AG09319 (cell line): Measurements from ENCODE around the gene ZNF112.

Experiments used
- DNase-seq: peaks from one replicate; pipeline ENCODE4 v3.0.0-alpha.2; 2010; ENCODE audit warnings: low read depth; ENCODE audit errors: extremely low read depth
- TF ChIP-seq, protein P1 (sequence below): IDR thresholded peaks from 2 replicates; pipeline ENCODE4 v1.5.1; 2011; ENCODE audit warnings: low read depth, mild to moderate bottlenecking, inconsistent platforms, low read length, moderate library complexity

The ZNF112 gene

DNA sequence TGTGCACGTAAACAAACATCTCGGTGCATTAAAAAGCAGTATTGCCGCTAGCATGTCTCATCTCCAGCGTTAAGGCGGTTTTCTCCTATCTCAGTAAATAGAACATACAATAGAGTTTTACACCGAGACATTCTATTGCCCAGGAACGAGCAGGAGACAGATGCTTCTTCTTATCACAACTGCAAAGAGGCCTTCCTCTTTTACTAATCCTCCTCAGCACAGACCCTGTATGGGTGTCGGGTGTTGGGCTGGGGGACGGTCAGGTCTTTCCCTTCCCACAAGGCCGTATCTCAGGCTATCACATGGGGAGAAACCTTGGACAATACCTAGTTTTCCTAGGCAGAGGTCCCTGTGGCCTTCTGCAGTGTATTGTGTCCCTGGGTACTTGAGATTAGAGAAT, 75.6 kb downstream of the ZNF112 start:
- DNase-seq: no peak
- TF ChIP-seq, protein P1, sequence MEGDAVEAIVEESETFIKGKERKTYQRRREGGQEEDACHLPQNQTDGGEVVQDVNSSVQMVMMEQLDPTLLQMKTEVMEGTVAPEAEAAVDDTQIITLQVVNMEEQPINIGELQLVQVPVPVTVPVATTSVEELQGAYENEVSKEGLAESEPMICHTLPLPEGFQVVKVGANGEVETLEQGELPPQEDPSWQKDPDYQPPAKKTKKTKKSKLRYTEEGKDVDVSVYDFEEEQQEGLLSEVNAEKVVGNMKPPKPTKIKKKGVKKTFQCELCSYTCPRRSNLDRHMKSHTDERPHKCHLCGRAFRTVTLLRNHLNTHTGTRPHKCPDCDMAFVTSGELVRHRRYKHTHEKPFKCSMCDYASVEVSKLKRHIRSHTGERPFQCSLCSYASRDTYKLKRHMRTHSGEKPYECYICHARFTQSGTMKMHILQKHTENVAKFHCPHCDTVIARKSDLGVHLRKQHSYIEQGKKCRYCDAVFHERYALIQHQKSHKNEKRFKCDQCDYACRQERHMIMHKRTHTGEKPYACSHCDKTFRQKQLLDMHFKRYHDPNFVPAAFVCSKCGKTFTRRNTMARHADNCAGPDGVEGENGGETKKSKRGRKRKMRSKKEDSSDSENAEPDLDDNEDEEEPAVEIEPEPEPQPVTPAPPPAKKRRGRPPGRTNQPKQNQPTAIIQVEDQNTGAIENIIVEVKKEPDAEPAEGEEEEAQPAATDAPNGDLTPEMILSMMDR: no peak

DNA sequence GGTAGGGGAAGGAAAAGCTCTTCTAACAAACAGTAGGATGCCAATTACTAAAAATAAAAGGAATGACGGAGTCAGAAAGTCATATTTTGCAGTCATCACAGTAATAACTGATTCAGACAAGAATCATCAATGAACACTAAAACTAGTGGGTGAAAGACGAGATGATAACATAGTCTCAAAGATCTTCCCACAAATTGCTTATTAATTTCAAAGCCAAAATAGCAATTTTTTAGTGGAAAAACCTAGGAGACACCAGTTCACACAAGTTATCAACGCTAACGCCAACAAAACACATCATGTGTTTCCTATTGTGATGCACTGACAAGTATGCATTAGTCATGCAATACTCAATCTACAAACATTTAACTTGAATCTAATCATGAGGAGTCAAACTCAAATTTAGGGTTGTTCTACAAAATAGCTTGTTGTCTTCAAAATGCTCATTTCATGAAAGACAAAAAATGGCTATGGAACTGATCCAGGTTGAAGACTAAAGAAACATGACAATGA, 78.2 kb downstream of the ZNF112 start:
- DNase-seq: no peak
- TF ChIP-seq, protein P1: no peak

- DNase-seq: no peak
Measured at GRCh38 chr19:44277331-44277730, 79.1 kb downstream of the ZNF112 start.

More at GRCh38 chr19:44277331-44277730, 79.1 kb downstream of the ZNF112 start:
- TF ChIP-seq, protein P1: no peak
